ENCODE results near the gene PSTPIP1.

DNA sequence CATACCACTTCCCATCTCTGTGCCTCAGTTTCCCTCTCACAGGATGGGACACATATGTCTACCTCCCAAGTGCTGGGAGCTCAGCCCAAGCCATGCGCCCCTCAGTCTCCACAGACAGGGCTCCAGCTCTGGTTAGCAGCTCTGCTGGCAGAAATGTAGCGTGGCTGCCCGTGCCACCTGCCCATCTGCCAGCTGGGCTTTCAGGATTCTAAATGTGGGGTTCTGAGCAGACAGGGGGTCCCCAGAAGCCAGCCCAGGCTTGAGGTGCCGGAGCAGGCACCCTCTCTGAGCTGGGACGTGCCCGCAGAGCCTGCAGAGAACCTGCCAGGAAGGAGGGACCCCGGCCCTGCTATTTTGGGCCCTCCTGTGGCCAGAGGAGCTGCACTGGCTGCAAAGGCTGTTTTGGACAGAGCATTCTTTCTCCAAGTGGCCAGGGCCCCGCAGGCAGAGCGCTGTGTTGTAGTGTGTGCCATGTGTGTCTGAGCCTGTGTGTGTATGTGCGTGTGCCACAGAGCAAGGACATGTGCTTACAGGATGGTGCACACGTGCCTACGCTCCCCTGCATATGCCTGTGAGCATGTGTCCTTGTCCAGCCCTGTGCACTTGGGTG, 31.7 kb downstream of the PSTPIP1 start:
- TF ChIP-seq, protein P1, sequence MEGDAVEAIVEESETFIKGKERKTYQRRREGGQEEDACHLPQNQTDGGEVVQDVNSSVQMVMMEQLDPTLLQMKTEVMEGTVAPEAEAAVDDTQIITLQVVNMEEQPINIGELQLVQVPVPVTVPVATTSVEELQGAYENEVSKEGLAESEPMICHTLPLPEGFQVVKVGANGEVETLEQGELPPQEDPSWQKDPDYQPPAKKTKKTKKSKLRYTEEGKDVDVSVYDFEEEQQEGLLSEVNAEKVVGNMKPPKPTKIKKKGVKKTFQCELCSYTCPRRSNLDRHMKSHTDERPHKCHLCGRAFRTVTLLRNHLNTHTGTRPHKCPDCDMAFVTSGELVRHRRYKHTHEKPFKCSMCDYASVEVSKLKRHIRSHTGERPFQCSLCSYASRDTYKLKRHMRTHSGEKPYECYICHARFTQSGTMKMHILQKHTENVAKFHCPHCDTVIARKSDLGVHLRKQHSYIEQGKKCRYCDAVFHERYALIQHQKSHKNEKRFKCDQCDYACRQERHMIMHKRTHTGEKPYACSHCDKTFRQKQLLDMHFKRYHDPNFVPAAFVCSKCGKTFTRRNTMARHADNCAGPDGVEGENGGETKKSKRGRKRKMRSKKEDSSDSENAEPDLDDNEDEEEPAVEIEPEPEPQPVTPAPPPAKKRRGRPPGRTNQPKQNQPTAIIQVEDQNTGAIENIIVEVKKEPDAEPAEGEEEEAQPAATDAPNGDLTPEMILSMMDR (IDR thresholded peaks at IDR 0.05): no peak
- no peak for TF ChIP-seq POLR2AphosphoS5 (IDR thresholded peaks at IDR 0.05)
- TF ChIP-seq POLR2A (IDR thresholded peaks at IDR 0.05): no peak
